ENCODE results near the gene SPRING1. TPM values are rescaled to one million over a fixed set of nuclear protein-coding genes. Genes with fewer than 3 reads are reported as not detected.

Gene SPRING1
- total and polyA plus RNA-seq, 2 of the 13 experiments (the other 11 are each of a cell fraction or from before 2014, with no cell fraction given) = 20.0 to 51.8 TPM

- Histone ChIP-seq H3K4me1 (ENCODE audit: insufficient read depth, low read length) (peaks cover 17% of the 10 kb centered on the region), H3K27me3 (ENCODE audit: control insufficient read depth in 1 of 2, insufficient read depth in 2 of 2, low read length in 2 of 2) (peaks cover 3 to 26% of the 10 kb centered on the region in 2 experiments; a peak in 4 of 5 replicates), H3K27ac (ENCODE audit: extremely low read length, insufficient read depth, low read length) (no peak overlapping the region), H3K4me3 (replicated peaks in 1 of 3; ENCODE audit: insufficient read depth in 1 of 3, low read depth in 2 of 3, low read length in 3 of 3) (no peak overlapping the region), H3K4me2 (ENCODE audit: low read depth, low read length) (no peak overlapping the region), H2AFZ (ENCODE audit: low read length) (no peak overlapping the region), H3K36me3 (replicated peaks in 1 of 2; ENCODE audit: control insufficient read depth in 1 of 2, insufficient read depth in 2 of 2, low read length in 2 of 2) (no peaks in the 10 kb centered on the region), H3K9me3 (ENCODE audit: low read length) (no peaks in the 10 kb centered on the region), H4K20me1 (ENCODE audit: insufficient read depth, low read length) (no peaks in the 10 kb centered on the region), H3K79me2 (ENCODE audit: insufficient read depth, low read length) (no peaks in the 10 kb centered on the region), H3K9ac (ENCODE audit: insufficient read depth, low read depth, low read length) (no peak overlapping the region)
- intact Hi-C loops (cut with micrococcal nuclease; ENCODE audit: unreplicated experiment) (loop anchor here (10.0 kb wide), 1 partner anchor 703 kb away; no protein-coding TSS in a partner anchor), in situ Hi-C loops (cut with HindIII; ENCODE audit: extremely low pct_ligation_motif_present, low pct_unique_long_range_greater_than_20kb) (no loop called here)
- ATAC-seq (peak; percentile 87), DNase-seq (ENCODE audit: low spot score) (peak; percentile 57), FAIRE-seq (peak; percentile 51)
- WGBS (ENCODE audit: low lambda C conversion rate) = 40% methylated on average over 3 of the region's 7 CpGs
- POLR2A ChIA-PET = interaction anchor here (0.7 kb wide), 1 partner anchor 350 kb away, joined by 3 read pairs; no protein-coding TSS in a partner anchor
- CTCF ChIA-PET (ENCODE audit: low intra/inter-chr PET ratio, low total read pairs) = no interaction called here
- TF ChIP-seq RAD21 (CRISPR knock-in tag; IDR thresholded peaks at IDR 0.05) (0 out of 2 replicates have a peak, but pooled peaks have one; percentile 23), HHEX (CRISPR knock-in tag; IDR thresholded peaks at IDR 0.05) (no peak), ZNF503 (CRISPR knock-in tag; IDR thresholded peaks at IDR 0.05) (no peak), AKNA (CRISPR knock-in tag; IDR thresholded peaks at IDR 0.05; ENCODE audit: borderline replicate concordance) (no peak), SMC3 (IDR thresholded peaks at IDR 0.05; ENCODE audit: low read length) (peak; percentile 54; the same call in 1 of the 2 replicates), CTCF (CRISPR knock-in tag; IDR thresholded peaks at IDR 0.05) (peak; percentile 72), SOX6 (IDR thresholded peaks at IDR 0.05) (no peak), SOX6 (CRISPR knock-in tag; IDR thresholded peaks at IDR 0.05) (no peak), ZSCAN5A (CRISPR knock-in tag; IDR thresholded peaks at IDR 0.05; ENCODE audit: borderline replicate concordance) (no peak), STAG1 (CRISPR knock-in tag; IDR thresholded peaks at IDR 0.05) (peak; percentile 78)
- no TSS peak for BruUV-seq (replicated peaks)
These were observed 40.6 kb downstream of the SPRING1 start for GRCh38 chr12:116697305-116697704.

All from HepG2 (cell line).